Left lung (tissue), 10 donors: ENCODE measurements around the gene ZNF609. TPM values are rescaled to one million over a fixed set of nuclear protein-coding genes. Genes with fewer than 3 reads are reported as not detected.
"Not testable (repeated sequence)": the region's sequence is repeated elsewhere in the genome, so short reads cannot be mapped to it uniquely, and the experiment has no call there.

Experiments
- ATAC-seq: fragments of 200-7000 bp; cut with Tn5 transposase; one replicate; pipeline ENCODE4 v1.9.1; 2020; ENCODE audit warnings: moderate library complexity
- DNase-seq, 4 donors: peaks; one replicate each; pipeline ENCODE4 v3.0.0-alpha.2; 2013 to 2020
- H3K27ac ChIP-seq, 2 donors: fragments of 200-600 bp; sonication (generic) in 1 of 2; one replicate each; pipeline versions ENCODE4 v1.5.0 to v1.8.0; 2020 to 2021
- H3K27me3 ChIP-seq, 2 donors: fragments of 200-600 bp; sonication (generic) in 1 of 2; one replicate each; pipeline versions ENCODE4 v1.5.0 to v1.8.0; 2020 to 2021
- H3K36me3 ChIP-seq, 2 donors: fragments of 200-600 bp; sonication (generic) in 1 of 2; one replicate each; pipeline versions ENCODE4 v1.5.0 to v1.8.0; 2020 to 2021
- H3K4me1 ChIP-seq, 2 donors: fragments of 200-600 bp; one replicate each; pipeline ENCODE4 v1.8.0; 2021
- H3K4me3 ChIP-seq, 2 donors: fragments of 200-600 bp; sonication (generic) in 1 of 2; one replicate each; pipeline versions ENCODE4 v1.5.0 to v1.8.0; 2020 to 2021; ENCODE audit warnings: mild to moderate bottlenecking in 1 of 2
- H3K9me3 ChIP-seq, 2 donors: fragments of 200-600 bp; sonication (generic) in 1 of 2; one replicate each; pipeline versions ENCODE4 v1.5.0 to v1.8.0; 2020 to 2021
- intact Hi-C, 2 donors: fragments of 100-400 bp; cut with DNase I; formaldehyde crosslinking; loops; one replicate each; pipeline versions ENCODE4 v1.11.2 to v1.14.2; 2022
- polyA plus RNA-seq, 6 donors: library from polyadenylated mRNA; unstranded; fragments of 120-200 nt; gene quantifications; one replicate each; pipeline ENCODE4 v1.2.1, GENCODE V29; 2013; ENCODE audit not compliant: insufficient read length in 6 of 6
- total RNA-seq, 2 donors: library from RNA; stranded (reverse); fragmentation: NEBNext Ultra II Directional; extraction: Animal tissue kit (Norgen Biotek cat#: 25700); gene quantifications; one replicate each; pipeline ENCODE4 v1.2.1, GENCODE V29; 2021
- TF ChIP-seq, protein P1 (sequence below), 2 donors: fragments of 200-600 bp; sonication (generic) in 1 of 2; IDR thresholded peaks; one replicate each; pipeline versions ENCODE4 v1.5.0 to v1.8.0; 2021; ENCODE audit warnings: antibody characterized with exemption in 2 of 2
- donor health status: DM: no; HTN: yes; CAD: no.
- donor health status: DM: no; HTN: no; CAD: no.

ZNF609 gene
- total and polyA plus RNA-seq, 8 donors = 31.9 to 37.4 (median 36.7) TPM

DNA sequence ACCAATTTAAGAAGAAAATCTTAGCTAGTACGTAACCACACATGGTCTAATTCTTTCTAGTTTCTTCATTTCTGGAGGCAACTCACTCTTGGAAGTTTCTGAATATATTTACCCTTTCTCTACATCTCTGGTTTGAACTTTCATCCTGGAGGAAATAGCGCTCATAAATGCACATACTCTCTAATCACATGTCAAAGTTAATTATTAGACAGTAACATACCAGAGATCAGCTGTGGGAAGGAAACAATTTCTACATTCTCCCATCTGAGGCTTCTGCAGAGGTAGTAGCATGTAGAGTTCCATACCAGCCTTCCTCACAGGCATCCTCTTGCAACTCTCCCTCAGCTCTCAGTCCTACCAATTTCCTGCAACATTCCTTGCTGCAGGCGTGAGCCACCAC lies 182.5 kb downstream of the ZNF609 start:
- ATAC-seq (no peak), DNase-seq (no peak)
- intact Hi-C loops = no loop called here
- Histone ChIP-seq H3K27ac (no peak overlapping the region), H3K36me3 (no peaks in the 10 kb centered on the region), H3K9me3 (no peaks in the 10 kb centered on the region), H3K4me1 (peaks cover 10 to 29% of the 10 kb centered on the region in 2 donors), H3K4me3 (no peak overlapping the region), H3K27me3 (no peaks in the 10 kb centered on the region)
- TF ChIP-seq, protein P1, sequence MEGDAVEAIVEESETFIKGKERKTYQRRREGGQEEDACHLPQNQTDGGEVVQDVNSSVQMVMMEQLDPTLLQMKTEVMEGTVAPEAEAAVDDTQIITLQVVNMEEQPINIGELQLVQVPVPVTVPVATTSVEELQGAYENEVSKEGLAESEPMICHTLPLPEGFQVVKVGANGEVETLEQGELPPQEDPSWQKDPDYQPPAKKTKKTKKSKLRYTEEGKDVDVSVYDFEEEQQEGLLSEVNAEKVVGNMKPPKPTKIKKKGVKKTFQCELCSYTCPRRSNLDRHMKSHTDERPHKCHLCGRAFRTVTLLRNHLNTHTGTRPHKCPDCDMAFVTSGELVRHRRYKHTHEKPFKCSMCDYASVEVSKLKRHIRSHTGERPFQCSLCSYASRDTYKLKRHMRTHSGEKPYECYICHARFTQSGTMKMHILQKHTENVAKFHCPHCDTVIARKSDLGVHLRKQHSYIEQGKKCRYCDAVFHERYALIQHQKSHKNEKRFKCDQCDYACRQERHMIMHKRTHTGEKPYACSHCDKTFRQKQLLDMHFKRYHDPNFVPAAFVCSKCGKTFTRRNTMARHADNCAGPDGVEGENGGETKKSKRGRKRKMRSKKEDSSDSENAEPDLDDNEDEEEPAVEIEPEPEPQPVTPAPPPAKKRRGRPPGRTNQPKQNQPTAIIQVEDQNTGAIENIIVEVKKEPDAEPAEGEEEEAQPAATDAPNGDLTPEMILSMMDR (IDR thresholded peaks at IDR 0.05) = no peak

DNA sequence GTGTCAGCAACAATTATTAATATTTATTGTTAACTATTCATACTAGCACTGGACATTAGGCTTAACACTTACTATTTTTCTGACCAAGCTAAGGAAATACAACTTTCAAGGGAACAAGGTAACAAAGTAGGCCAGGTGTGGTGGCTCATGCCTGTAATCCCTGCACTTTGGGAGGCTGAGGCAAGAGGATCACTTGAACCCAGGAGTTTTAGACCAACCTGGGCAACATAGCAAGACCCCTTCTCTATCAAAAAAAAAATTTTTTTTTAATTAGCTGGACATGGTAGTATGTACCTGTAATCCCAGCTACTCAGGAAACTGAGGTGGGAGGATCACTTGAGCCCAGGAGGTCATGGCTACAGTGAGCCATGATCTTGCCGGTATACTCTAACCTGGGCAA lies 183.3 kb downstream of the ZNF609 start:
- Histone ChIP-seq H3K9me3 (no peaks in the 10 kb centered on the region), H3K4me3 (no peak overlapping the region), H3K27me3 (no peaks in the 10 kb centered on the region), H3K4me1 (peaks cover 10 to 29% of the 10 kb centered on the region in 2 donors), H3K36me3 (no peaks in the 10 kb centered on the region), H3K27ac (no peak overlapping the region)
- TF ChIP-seq, protein P1 (IDR thresholded peaks at IDR 0.05) = no peak
- DNase-seq (no peak), ATAC-seq (no peak)
- intact Hi-C loops = no loop called here

DNA sequence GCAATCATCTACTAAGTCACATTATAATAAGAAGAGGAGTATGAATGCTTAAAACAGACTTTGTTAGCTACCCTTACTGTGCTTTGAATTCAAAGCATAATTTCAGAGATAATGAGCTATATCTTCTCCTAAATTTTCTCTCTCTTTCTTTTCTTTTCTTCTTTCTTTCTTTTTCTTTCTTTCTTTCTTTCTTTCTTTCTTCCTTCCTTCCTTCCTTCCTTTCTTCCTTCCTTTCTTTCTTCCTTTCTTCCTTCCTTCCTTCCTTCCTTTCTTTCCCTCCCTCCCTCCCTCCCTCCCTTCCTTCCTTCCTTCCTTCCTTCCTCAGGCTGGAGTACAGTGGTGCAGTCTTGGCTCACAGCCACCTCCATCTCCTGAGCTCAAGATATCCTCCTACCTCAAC lies 184.4 kb downstream of the ZNF609 start:
- DNase-seq, H3K27ac ChIP-seq, H3K36me3 ChIP-seq, ATAC-seq, H3K9me3 ChIP-seq, intact Hi-C loops, H3K4me3 ChIP-seq, H3K27me3 ChIP-seq: not testable (repeated sequence)
- H3K4me1 ChIP-seq = peaks cover 10 to 18% of the 10 kb centered on the region in 2 donors

DNA sequence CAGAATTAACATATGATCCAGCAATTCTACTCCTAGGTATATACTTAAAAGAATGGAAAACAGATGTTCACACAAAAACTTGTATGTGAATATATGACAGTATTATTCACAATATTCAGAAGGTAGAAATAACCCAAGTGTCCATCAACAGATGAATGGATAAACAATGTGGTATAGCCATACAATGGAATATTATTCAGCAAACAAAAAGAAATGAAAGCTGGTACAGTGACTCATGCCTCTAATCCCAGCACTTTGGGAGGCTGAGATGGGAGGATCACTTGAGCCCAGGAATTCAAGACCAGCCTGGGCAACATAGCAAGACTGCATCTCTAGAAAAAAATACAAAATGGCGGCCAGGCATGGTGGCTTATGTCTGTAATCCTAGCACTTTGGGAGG lies 185.6 kb downstream of the ZNF609 start:
- H3K27ac ChIP-seq = no peak overlapping the region
- H3K4me3 ChIP-seq = no peak overlapping the region
- DNase-seq (no peak), ATAC-seq (no peak)
- H3K36me3 ChIP-seq = no peaks in the 10 kb centered on the region
- no peaks in the 10 kb centered on the region for H3K27me3 ChIP-seq
- no peaks in the 10 kb centered on the region for H3K9me3 ChIP-seq
- peaks cover 4 to 7% of the 10 kb centered on the region in 2 donors for H3K4me1 ChIP-seq
- TF ChIP-seq, protein P1 (IDR thresholded peaks at IDR 0.05) = no peak
- intact Hi-C loops = no loop called here

GRCh38 chr15:64647367-64647766 lies 187.0 kb downstream of the ZNF609 start:
- Histone ChIP-seq H3K4me3 (no peak overlapping the region), H3K4me1 (peaks cover 4 to 10% of the 10 kb centered on the region in 2 donors), H3K36me3 (no peaks in the 10 kb centered on the region), H3K9me3 (no peaks in the 10 kb centered on the region), H3K27me3 (no peaks in the 10 kb centered on the region), H3K27ac (no peak overlapping the region)
- DNase-seq (no peak), ATAC-seq (no peak)
- TF ChIP-seq, protein P1 (IDR thresholded peaks at IDR 0.05) = no peak
- intact Hi-C loops = no loop called here

DNA sequence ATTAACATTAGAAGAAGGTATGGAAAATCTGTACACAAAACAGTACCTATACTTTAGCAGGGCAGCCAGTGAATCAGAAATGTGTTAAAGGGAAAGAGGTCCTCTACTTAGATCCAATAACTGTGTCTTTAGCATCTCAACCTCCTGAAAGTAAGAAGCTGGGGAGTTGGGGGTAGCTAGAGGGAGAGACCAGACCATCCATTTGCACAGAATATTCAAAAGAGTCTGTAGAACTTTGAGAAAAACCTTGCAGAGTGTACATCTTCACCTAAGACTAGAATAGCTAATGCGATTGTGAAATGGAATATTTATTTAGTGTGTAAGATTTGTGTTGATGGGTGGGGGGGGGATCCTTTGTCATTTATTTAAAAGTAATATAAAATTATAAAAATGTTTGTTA lies 190.2 kb downstream of the ZNF609 start:
- TF ChIP-seq, protein P1 (IDR thresholded peaks at IDR 0.05) = no peak
- intact Hi-C loops = loop anchor here in 1 of 2 donors (10.0 kb wide), 1 partner anchor 226 kb away; no protein-coding TSS in a partner anchor
- ATAC-seq = no peak

More for the DNA sequence above, 190.2 kb downstream of the ZNF609 start:
- no peaks in the 10 kb centered on the region for H3K9me3 ChIP-seq
- no peak overlapping the region for H3K27ac ChIP-seq
- H3K4me1 ChIP-seq = peaks cover 0 to 15% of the 10 kb centered on the region in 2 donors
- no peak for DNase-seq
- no peak overlapping the region for H3K4me3 ChIP-seq
- no peaks in the 10 kb centered on the region for H3K36me3 ChIP-seq
- H3K27me3 ChIP-seq = no peaks in the 10 kb centered on the region
